Thyroid gland (tissue), 4 donors: ENCODE results near the gene TMEM61.

Experiments used
- CTCF ChIP-seq, 6 experiments: fragments of 200-600 bp in 3 of 6; fragments of 450-650 bp in 3 of 6; sonication (generic) in 3 of 6; IDR thresholded peaks; one replicate each; pipeline ENCODE4 v1.5.1; 2016 to 2019; ENCODE audit warnings: antibody characterized with exemption in 6 of 6, mild to moderate bottlenecking in 2 of 6, inconsistent platforms in 1 of 6, moderate library complexity in 1 of 6
- POLR2A ChIP-seq, 2 donors: fragments of 450-650 bp; IDR thresholded peaks; one replicate each; pipeline ENCODE4 v1.6.1; 2017; ENCODE audit warnings: antibody characterized with exemption in 2 of 2, mild to moderate bottlenecking in 2 of 2, moderate library complexity in 1 of 2

DNA sequence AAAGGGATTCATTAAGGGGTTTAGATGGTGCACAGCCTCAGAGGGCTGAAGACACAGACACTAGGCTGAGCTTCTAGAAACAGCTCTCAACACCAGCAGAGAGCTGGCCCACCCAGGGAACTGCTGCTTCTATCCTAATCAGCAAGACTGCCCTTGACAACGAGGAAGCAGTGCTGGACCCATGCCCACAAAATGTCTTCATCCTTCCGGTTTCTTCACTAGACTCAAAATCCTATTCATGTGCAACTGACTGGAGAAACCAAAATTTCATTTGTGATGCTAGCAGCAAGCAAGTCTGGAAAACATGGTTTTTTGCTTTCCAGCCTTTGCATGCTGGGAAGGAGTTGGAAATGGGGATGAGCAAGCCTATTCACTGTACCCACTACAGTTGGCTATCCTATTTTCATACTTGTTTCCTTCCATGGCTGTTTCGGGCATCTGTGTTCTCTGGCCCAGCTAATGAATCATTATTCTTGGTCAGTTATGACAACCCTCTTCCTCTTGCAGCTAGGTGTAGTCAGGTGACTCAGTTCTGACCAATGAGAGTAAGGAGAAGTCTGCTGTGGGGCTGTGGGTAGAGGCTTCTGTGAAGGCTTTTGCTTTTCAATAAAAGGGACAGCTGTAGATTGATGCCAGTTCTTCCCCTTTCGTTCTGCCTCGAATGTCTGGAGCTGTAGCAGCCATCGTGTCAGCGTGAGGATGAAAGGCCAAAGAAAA, 14.6 kb upstream of the TMEM61 start:
- TF ChIP-seq CTCF (IDR thresholded peaks at IDR 0.05) (no peak), POLR2A (IDR thresholded peaks at IDR 0.05) (no peak)
